K562 (cell line): ENCODE measurements around the gene MAP3K4. TPM values are rescaled to one million over a fixed set of nuclear protein-coding genes. Genes with fewer than 3 reads are reported as not detected.

Experiments used
- ATAC-seq: fragments of 200-7000 bp; cut with Tn5 transposase; 3 replicates; pipeline ENCODE4 v1.9.1; 2020; ENCODE audit warnings: moderate library complexity
- BruUV-seq: library from RNA; stranded (reverse); fragments of 400-500 nt; replicated peaks from 2 replicates; lab custom pipeline; 2021; lab: Mats Ljungman, UMichigan
- CTCF ChIA-PET: fragments of 300-600 bp; formaldehyde crosslinking; extraction: SDS; loops from one replicate; lab custom pipeline; 2021; ENCODE audit warnings: low intra/inter-chr PET ratio; lab: Yijun Ruan, JAX
- POLR2A ChIA-PET: fragments of 300-600, 350-650 bp; sonication (Branson Sonifier 250); formaldehyde crosslinking; extraction: SDS; loops from one replicate; lab custom pipeline; 2021; ENCODE audit warnings: antibody characterized with exemption, inconsistent platforms; lab: Yijun Ruan, JAX
- DNase-seq, 4 experiments: peaks; one replicate each; pipeline versions ENCODE4 v3.0.0 to v3.0.0-alpha.2; 2011 to 2018; ENCODE audit warnings: low spot score in 3 of 4, mixed read lengths in 3 of 4; ENCODE audit errors: extremely low read depth in 1 of 4
- FAIRE-seq: peaks from 2 replicates; lab custom pipeline; 2011; peaks lifted over from hg19 to GRCh38; lab: Jason Lieb, UNC
- H2AFZ ChIP-seq: 2 replicates; pipeline ENCODE4 v1.6.0; 2011; ENCODE audit warnings: low read depth, low read length, control low read depth, inconsistent platforms
- H3K27ac ChIP-seq: fragments of 200-600 bp; 3 replicates; pipeline ENCODE4 v1.8.0; 2011; ENCODE audit warnings: low read depth, mild to moderate bottlenecking, control low read depth, inconsistent platforms, low read length, moderate library complexity, mixed read lengths; ENCODE audit errors: extremely low read depth
- H3K27me3 ChIP-seq, 2 experiments: fragments of 300-600 bp in 1 of 2; 2 replicates in 1 of 2; 3 replicates in 1 of 2; pipeline versions ENCODE4 v1.6.0 to v1.8.0; 2011; ENCODE audit warnings: inconsistent platforms in 2 of 2, low read length in 2 of 2, mild to moderate bottlenecking in 1 of 2, mixed read lengths in 1 of 2, moderate library complexity in 1 of 2; ENCODE audit not compliant: control insufficient read depth in 2 of 2, insufficient read depth in 2 of 2
- H3K36me3 ChIP-seq: fragments of 300-600 bp; 3 replicates; pipeline ENCODE4 v1.8.0; 2011; ENCODE audit warnings: mild to moderate bottlenecking, low read length, inconsistent platforms; ENCODE audit not compliant: control insufficient read depth, insufficient read depth
- H3K4me1 ChIP-seq, 2 experiments: fragments of 200-600 bp in 1 of 2; replicated peaks in 1 of 2; 2 replicates in 1 of 2; 3 replicates in 1 of 2; pipeline versions ENCODE4 v1.5.1 to v1.8.0; 2011; ENCODE audit warnings: inconsistent platforms in 2 of 2, low read length in 2 of 2, mild to moderate bottlenecking in 1 of 2, mixed read lengths in 1 of 2, moderate library complexity in 1 of 2; ENCODE audit not compliant: control insufficient read depth in 2 of 2, insufficient read depth in 2 of 2
- H3K4me2 ChIP-seq: 2 replicates; pipeline ENCODE4 v1.6.1; 2011; ENCODE audit warnings: low read length, control low read depth, inconsistent platforms, mixed read lengths; ENCODE audit not compliant: insufficient read depth
- H3K4me3 ChIP-seq: fragments of 200-600 bp; sonication (generic), shearing (Covaris generic); 2 replicates; pipeline ENCODE4 v1.5.1; 2016; ENCODE audit warnings: control low read depth, inconsistent platforms
- H3K79me2 ChIP-seq: fragments of 200-600 bp; 3 replicates; pipeline ENCODE4 v1.8.0; 2011; ENCODE audit warnings: low read length, inconsistent platforms; ENCODE audit not compliant: control insufficient read depth, insufficient read depth
- H3K9ac ChIP-seq, 2 experiments: 2 replicates each; pipeline versions ENCODE4 v1.6.0 to v1.6.1; 2011; ENCODE audit warnings: low read depth in 2 of 2, low read length in 2 of 2, control low read depth in 1 of 2, inconsistent platforms in 1 of 2, mild to moderate bottlenecking in 1 of 2, mixed read lengths in 1 of 2; ENCODE audit not compliant: insufficient read depth in 1 of 2
- H3K9me1 ChIP-seq: one replicate; pipeline ENCODE4 v1.6.0; 2011; ENCODE audit warnings: inconsistent platforms, mild to moderate bottlenecking, low read length, moderate library complexity; ENCODE audit not compliant: control insufficient read depth, insufficient read depth
- H3K9me3 ChIP-seq: replicated peaks from 2 replicates; pipeline ENCODE4 v1.5.1; 2011; ENCODE audit warnings: low read depth, low read length, inconsistent platforms; ENCODE audit not compliant: control insufficient read depth, insufficient read depth
- H4K20me1 ChIP-seq: replicated peaks from 2 replicates; pipeline ENCODE4 v1.6.1; 2011; ENCODE audit warnings: low read length, inconsistent platforms, mixed read lengths; ENCODE audit not compliant: control insufficient read depth, insufficient read depth
- ATF1 ChIP-seq, 2 experiments: fragments of 450-650 bp in 1 of 2; IDR thresholded peaks; 2 replicates each; pipeline ENCODE4 v1.6.1; 2016; ENCODE audit warnings: missing compliant biosample characterization in 1 of 2, missing genetic modification characterization in 1 of 2
- BRCA1 ChIP-seq, 2 experiments: fragments of 450-650 bp in 1 of 2; sonication (generic) in 1 of 2; formaldehyde crosslinking in 1 of 2; IDR thresholded peaks; 2 replicates each; pipeline versions ENCODE4 v1.5.0 to v1.6.1; 2017 to 2020; ENCODE audit warnings: mild to moderate bottlenecking in 1 of 2, missing genetic modification reagents in 1 of 2
- CBFB ChIP-seq: sonication (generic); formaldehyde crosslinking; IDR thresholded peaks from 2 replicates; pipeline ENCODE4 v1.4.0; 2020; ENCODE audit warnings: mild to moderate bottlenecking, missing genetic modification reagents
- CC2D1A ChIP-seq: fragments of 450-650 bp; IDR thresholded peaks from 2 replicates; pipeline ENCODE4 v1.6.1; 2017; ENCODE audit warnings: mild to moderate bottlenecking
- DEAF1 ChIP-seq: fragments of 450-650 bp; formaldehyde crosslinking; IDR thresholded peaks from 2 replicates; pipeline ENCODE4 v1.4.0; 2020; ENCODE audit warnings: mild to moderate bottlenecking, moderate library complexity
- DIDO1 ChIP-seq: fragments of 450-650 bp; IDR thresholded peaks from 2 replicates; pipeline ENCODE4 v1.6.1; 2016; ENCODE audit warnings: low read depth, missing biosample characterization, missing genetic modification characterization
- ELF1 ChIP-seq: fragments of 200-800 bp; sonication (Bioruptor generic); IDR thresholded peaks from 2 replicates; pipeline ENCODE4 v1.6.1; 2016; ENCODE audit warnings: missing genetic modification characterization, missing compliant biosample characterization
- FOXA3 ChIP-seq, 2 experiments: fragments of 450-650 bp in 1 of 2; sonication (generic) in 1 of 2; formaldehyde crosslinking; IDR thresholded peaks in 1 of 2; conservative IDR thresholded peaks in 1 of 2; 2 replicates each; pipeline versions ENCODE4 v1.4.0 to v1.8.0; 2020 to 2022; ENCODE audit warnings: mild to moderate bottlenecking in 2 of 2, missing genetic modification reagents in 1 of 2
- SIRT6 ChIP-seq: IDR thresholded peaks from one replicate; pipeline ENCODE4 v1.6.1; 2012; ENCODE audit warnings: low read depth, mild to moderate bottlenecking, control low read depth, inconsistent platforms, low read length, moderate library complexity
- SMARCC2 ChIP-seq: fragments of 450-650 bp; IDR thresholded peaks from 2 replicates; pipeline ENCODE4 v1.6.1; 2017; ENCODE audit warnings: antibody characterized with exemption, moderate library complexity, mild to moderate bottlenecking, low read depth
- SREBF2 ChIP-seq: sonication (generic); formaldehyde crosslinking; IDR thresholded peaks from 2 replicates; pipeline ENCODE4 v1.4.0; 2020; ENCODE audit warnings: mild to moderate bottlenecking, missing genetic modification reagents
- ZBED1 ChIP-seq: IDR thresholded peaks from 2 replicates; pipeline ENCODE4 v1.6.1; 2014
- ZNF436 ChIP-seq: fragments of 250-450, 450-650 bp; sonication (Bioruptor Pico); formaldehyde crosslinking; IDR thresholded peaks from 2 replicates; pipeline ENCODE4 v1.7.0; 2020; ENCODE audit warnings: mild to moderate bottlenecking
- ZNF766 ChIP-seq: fragments of 200-800 bp; sonication (Bioruptor generic); conservative IDR thresholded peaks from 2 replicates; pipeline ENCODE4 v1.6.1; 2016; ENCODE audit warnings: missing genetic modification characterization, missing compliant biosample characterization
- WGBS: fragments of 100-300 bp; shearing (Covaris generic); methylation state at CpG from one replicate; pipeline ENCODE4 v1.1.6; 2016; ENCODE audit warnings: low coverage, mixed read lengths; ENCODE audit not compliant: insufficient coverage; ENCODE audit errors: missing lambda C conversion rate; 5-methylcytosine and 5-hydroxymethylcytosine counted together
- in situ Hi-C: fragments of 300-500 bp; cut with MboI; formaldehyde crosslinking; loops from 4 replicates; pipeline ENCODE4 v1.15.0; 2018; ENCODE audit warnings: inconsistent platforms, mixed read lengths
- intact Hi-C: fragments of 100-400 bp; cut with micrococcal nuclease; formaldehyde crosslinking; loops from 2 replicates; pipeline ENCODE4 v1.14.2; 2022
- polyA plus RNA-seq, 8 experiments: library from polyadenylated mRNA; depleted of rRNA in 4 of 8; stranded (reverse) in 5 of 8; unstranded in 3 of 8; fragments of >200 nt; fragmentation: Nextera tagmentation in 2 of 8; fragmentation: Illumina TruSeq in 1 of 8; extraction: Ambion mirVana in 2 of 8; extraction: Trizol in 1 of 8; gene quantifications; 2 replicates each; pipeline versions ENCODE4 v1.2.1 to v1.2.3, GENCODE V29; 2011 to 2014; ENCODE audit warnings: inconsistent platforms in 1 of 8, missing spikeins in 1 of 8
- total RNA-seq, 7 experiments: library from RNA; depleted of rRNA in 6 of 7; stranded (reverse); fragments of >200 nt in 6 of 7; fragmentation: Illumina TruSeq in 2 of 7; extraction: Trizol in 2 of 7; gene quantifications; 2 replicates each; pipeline versions ENCODE4 v1.2.1 to v1.2.3, GENCODE V29; 2011 to 2021; ENCODE audit warnings: low replicate concordance in 1 of 7
- TF ChIP-seq, protein P1 (sequence below): fragments of 250-450 bp; sonication (Bioruptor Pico); IDR thresholded peaks from 2 replicates; pipeline ENCODE4 v1.4.0; 2020
- TF ChIP-seq, protein P2 (sequence below): fragments of 200-800 bp; sonication (Bioruptor generic); IDR thresholded peaks from 2 replicates; pipeline ENCODE4 v1.6.1; 2017; ENCODE audit warnings: missing genetic modification characterization, missing compliant biosample characterization

MAP3K4 gene
- total and polyA plus RNA-seq, 9 of the 15 experiments (the other 6 are each of a cell fraction or from before 2014, with no cell fraction given), result 21.0 to 77.2 (median 48.9) TPM

DNA sequence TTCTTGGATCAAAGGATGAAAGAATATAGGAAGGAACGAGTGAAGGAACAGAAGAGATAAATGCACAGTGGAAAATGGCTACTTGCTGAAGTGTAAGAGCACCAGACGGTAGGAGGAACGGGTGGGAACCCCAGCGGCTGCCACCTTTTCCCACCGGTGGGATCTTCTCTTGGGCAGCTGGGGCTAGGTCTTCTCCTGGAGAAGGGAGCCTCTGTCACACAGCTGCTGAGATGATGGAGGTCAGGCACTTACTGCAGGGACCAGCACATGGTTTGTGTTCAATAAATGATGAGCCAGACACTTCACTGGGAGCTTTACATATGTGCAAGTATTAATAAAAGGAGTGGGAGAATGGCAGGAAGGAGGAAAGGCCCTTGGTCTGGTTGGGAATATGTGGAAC lies 158.6 kb downstream of the MAP3K4 start:
- intact Hi-C loops (loop anchor here (5.0 kb wide), 3 partner anchors 117 to 418 kb away; no protein-coding TSS in a partner anchor), in situ Hi-C loops (no loop called here)
- ChIA-PET POLR2A (interaction anchor here (1.2 to 1.6 kb wide), 5 partner anchors 10 to 17 kb away, joined by 4 to 10 read pairs (median 5); no protein-coding TSS in a partner anchor), CTCF (no interaction called here)
- WGBS, result 29% methylated on average over 5 of the region's 5 CpGs
- Histone ChIP-seq H3K9me1 (no peaks in the 10 kb centered on the region), H3K4me1 (peaks cover 12 to 40% of the 10 kb centered on the region in 2 experiments; a peak in 4 of 5 replicates), H3K4me3 (no peak overlapping the region), H4K20me1 (no peaks in the 10 kb centered on the region), H3K4me2 (no peak overlapping the region; the same call in 1 of the 2 replicates), H3K36me3 (no peaks in the 10 kb centered on the region), H3K9me3 (no peaks in the 10 kb centered on the region), H3K27me3 (peaks cover 0 to 5% of the 10 kb centered on the region in 2 experiments; a peak in 1 of 5 replicates), H3K27ac (no peak overlapping the region), H3K9ac (no peak overlapping the region), H2AFZ (no peak overlapping the region), H3K79me2 (no peaks in the 10 kb centered on the region)
- TF ChIP-seq CC2D1A (no peak), ZBED1 (no peak), SIRT6 (no peak), SREBF2 (CRISPR knock-in tag) (no peak), ZNF436 (CRISPR knock-in tag) (no peak), CBFB (CRISPR knock-in tag) (no peak), DEAF1 (CRISPR knock-in tag) (no peak), DIDO1 (tag) (no peak), BRCA1 (IDR thresholded peaks at IDR 0.05) (no peak), BRCA1 (CRISPR knock-in tag; IDR thresholded peaks at IDR 0.05) (no peak), SMARCC2 (no peak), ATF1 (CRISPR knock-in tag; IDR thresholded peaks at IDR 0.05) (no peak), ATF1 (tag; IDR thresholded peaks at IDR 0.05) (no peak), ZNF766 (no peak), ELF1 (tag) (no peak), FOXA3 (CRISPR knock-in tag; conservative IDR thresholded peaks at IDR 0.05 in 1 of 2, IDR thresholded peaks at IDR 0.05 in 1 of 2) (no peak)
- TF ChIP-seq, protein P1, sequence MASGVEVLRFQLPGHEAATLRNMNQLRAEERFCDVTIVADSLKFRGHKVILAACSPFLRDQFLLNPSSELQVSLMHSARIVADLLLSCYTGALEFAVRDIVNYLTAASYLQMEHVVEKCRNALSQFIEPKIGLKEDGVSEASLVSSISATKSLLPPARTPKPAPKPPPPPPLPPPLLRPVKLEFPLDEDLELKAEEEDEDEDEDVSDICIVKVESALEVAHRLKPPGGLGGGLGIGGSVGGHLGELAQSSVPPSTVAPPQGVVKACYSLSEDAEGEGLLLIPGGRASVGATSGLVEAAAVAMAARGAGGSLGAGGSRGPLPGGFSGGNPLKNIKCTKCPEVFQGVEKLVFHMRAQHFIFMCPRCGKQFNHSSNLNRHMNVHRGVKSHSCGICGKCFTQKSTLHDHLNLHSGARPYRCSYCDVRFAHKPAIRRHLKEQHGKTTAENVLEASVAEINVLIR (CRISPR knock-in tag), result no peak
- TF ChIP-seq, protein P2, sequence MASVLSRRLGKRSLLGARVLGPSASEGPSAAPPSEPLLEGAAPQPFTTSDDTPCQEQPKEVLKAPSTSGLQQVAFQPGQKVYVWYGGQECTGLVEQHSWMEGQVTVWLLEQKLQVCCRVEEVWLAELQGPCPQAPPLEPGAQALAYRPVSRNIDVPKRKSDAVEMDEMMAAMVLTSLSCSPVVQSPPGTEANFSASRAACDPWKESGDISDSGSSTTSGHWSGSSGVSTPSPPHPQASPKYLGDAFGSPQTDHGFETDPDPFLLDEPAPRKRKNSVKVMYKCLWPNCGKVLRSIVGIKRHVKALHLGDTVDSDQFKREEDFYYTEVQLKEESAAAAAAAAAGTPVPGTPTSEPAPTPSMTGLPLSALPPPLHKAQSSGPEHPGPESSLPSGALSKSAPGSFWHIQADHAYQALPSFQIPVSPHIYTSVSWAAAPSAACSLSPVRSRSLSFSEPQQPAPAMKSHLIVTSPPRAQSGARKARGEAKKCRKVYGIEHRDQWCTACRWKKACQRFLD, result no peak
- no peak for DNase-seq
- no peak for ATAC-seq
- no peak for FAIRE-seq
- BruUV-seq, result no TSS peak
